ENCODE results near the gene SNX32.

SNX32 gene

GRCh38 chr11:65885808-65886536 lies 52.2 kb downstream of the SNX32 start:
- no peak for DNase-seq (ENCODE audit: low spot score)
- H3K27ac ChIP-seq, result no peak overlapping the region
- no peak overlapping the region for H3K4me3 ChIP-seq
- no peak for TF ChIP-seq CTCF (IDR thresholded peaks at IDR 0.05)

GRCh38 chr11:65886826-65887722 lies 53.3 kb downstream of the SNX32 start:
- peak overlapping the region; percentile 73 for H3K4me3 ChIP-seq

GRCh38 chr11:65887723-65888162 lies 54.0 kb downstream of the SNX32 start:
- TF ChIP-seq CTCF (IDR thresholded peaks at IDR 0.05), result no peak

More at GRCh38 chr11:65886826-65887722, 53.3 kb downstream of the SNX32 start:
- no peak for TF ChIP-seq CTCF (IDR thresholded peaks at IDR 0.05)
- H3K27ac ChIP-seq, result peak overlapping the region in 1 of 2 donors; percentile 91
- no peak for DNase-seq (ENCODE audit: low spot score)

GRCh38 chr11:65888163-65888814 lies 54.5 kb downstream of the SNX32 start, which contains the start of gene FIBP:
FIBP (minus strand) TSS chr11:65888471; CDS start chr11:65888418, 53 bp downstream.
- Histone ChIP-seq H3K4me3 (peak within 1 kb of the TSS; percentile 73), H3K27ac (peak within 1 kb of the TSS; percentile 87 to 91)
- DNase-seq (ENCODE audit: low spot score), result peak; percentile 98
- peak; percentile 96 for TF ChIP-seq CTCF (IDR thresholded peaks at IDR 0.05)

More at GRCh38 chr11:65887723-65888162, 54.0 kb downstream of the SNX32 start:
- Histone ChIP-seq H3K4me3 (peak overlapping the region; percentile 73), H3K27ac (peak overlapping the region; percentile 87 to 91)
- no peak for DNase-seq (ENCODE audit: low spot score)

- Histone ChIP-seq H3K4me3 (peak within 1 kb of the TSS; percentile 73), H3K27ac (peak within 1 kb of the TSS; percentile 87 to 91)
- TF ChIP-seq CTCF (IDR thresholded peaks at IDR 0.05), result no peak
- DNase-seq (ENCODE audit: low spot score), result peak; percentile 99
Measured at GRCh38 chr11:65890324-65891218, 56.8 kb downstream of the SNX32 start, which contains the start of gene CCDC85B. CCDC85B (plus strand) TSS chr11:65890673; CDS start chr11:65890784, 111 bp downstream.
